ENCODE measurements around the gene EYS.

GRCh38 chr6:64280569-64280968, 1426.5 kb downstream of the EYS start:
- TF ChIP-seq ZC3H10 (CRISPR knock-in tag; IDR thresholded peaks at IDR 0.05): no peak
- no peak for TF ChIP-seq ISL1 (CRISPR knock-in tag; IDR thresholded peaks at IDR 0.05)
- no peak for TF ChIP-seq ZFP30 (CRISPR knock-in tag; IDR thresholded peaks at IDR 0.05)
- TF ChIP-seq ZFP3 (CRISPR knock-in tag; IDR thresholded peaks at IDR 0.05): no peak
- TF ChIP-seq, protein P1, sequence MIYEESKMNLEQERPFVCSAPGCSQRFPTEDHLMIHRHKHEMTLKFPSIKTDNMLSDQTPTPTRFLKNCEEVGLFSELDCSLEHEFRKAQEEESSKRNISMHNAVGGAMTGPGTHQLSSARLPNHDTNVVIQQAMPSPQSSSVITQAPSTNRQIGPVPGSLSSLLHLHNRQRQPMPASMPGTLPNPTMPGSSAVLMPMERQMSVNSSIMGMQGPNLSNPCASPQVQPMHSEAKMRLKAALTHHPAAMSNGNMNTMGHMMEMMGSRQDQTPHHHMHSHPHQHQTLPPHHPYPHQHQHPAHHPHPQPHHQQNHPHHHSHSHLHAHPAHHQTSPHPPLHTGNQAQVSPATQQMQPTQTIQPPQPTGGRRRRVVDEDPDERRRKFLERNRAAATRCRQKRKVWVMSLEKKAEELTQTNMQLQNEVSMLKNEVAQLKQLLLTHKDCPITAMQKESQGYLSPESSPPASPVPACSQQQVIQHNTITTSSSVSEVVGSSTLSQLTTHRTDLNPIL (CRISPR knock-in tag; IDR thresholded peaks at IDR 0.05; ENCODE audit: low read depth): no peak
- TF ChIP-seq, protein P2, sequence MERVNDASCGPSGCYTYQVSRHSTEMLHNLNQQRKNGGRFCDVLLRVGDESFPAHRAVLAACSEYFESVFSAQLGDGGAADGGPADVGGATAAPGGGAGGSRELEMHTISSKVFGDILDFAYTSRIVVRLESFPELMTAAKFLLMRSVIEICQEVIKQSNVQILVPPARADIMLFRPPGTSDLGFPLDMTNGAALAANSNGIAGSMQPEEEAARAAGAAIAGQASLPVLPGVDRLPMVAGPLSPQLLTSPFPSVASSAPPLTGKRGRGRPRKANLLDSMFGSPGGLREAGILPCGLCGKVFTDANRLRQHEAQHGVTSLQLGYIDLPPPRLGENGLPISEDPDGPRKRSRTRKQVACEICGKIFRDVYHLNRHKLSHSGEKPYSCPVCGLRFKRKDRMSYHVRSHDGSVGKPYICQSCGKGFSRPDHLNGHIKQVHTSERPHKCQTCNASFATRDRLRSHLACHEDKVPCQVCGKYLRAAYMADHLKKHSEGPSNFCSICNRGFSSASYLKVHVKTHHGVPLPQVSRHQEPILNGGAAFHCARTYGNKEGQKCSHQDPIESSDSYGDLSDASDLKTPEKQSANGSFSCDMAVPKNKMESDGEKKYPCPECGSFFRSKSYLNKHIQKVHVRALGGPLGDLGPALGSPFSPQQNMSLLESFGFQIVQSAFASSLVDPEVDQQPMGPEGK (CRISPR knock-in tag; IDR thresholded peaks at IDR 0.05; ENCODE audit: borderline replicate concordance): no peak
- TF ChIP-seq, protein P3, sequence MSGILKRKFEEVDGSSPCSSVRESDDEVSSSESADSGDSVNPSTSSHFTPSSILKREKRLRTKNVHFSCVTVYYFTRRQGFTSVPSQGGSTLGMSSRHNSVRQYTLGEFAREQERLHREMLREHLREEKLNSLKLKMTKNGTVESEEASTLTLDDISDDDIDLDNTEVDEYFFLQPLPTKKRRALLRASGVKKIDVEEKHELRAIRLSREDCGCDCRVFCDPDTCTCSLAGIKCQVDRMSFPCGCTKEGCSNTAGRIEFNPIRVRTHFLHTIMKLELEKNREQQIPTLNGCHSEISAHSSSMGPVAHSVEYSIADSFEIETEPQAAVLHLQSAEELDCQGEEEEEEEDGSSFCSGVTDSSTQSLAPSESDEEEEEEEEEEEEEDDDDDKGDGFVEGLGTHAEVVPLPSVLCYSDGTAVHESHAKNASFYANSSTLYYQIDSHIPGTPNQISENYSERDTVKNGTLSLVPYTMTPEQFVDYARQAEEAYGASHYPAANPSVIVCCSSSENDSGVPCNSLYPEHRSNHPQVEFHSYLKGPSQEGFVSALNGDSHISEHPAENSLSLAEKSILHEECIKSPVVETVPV (CRISPR knock-in tag; IDR thresholded peaks at IDR 0.05): no peak
- no peak for TF ChIP-seq BACH2 (CRISPR knock-in tag; IDR thresholded peaks at IDR 0.05; ENCODE audit: borderline replicate concordance)
- no peak for TF ChIP-seq ARNTL (CRISPR knock-in tag; IDR thresholded peaks at IDR 0.05; ENCODE audit: borderline replicate concordance, low read depth)

All from SK-N-SH treated with all-trans-retinoic acid at 6 μM for 48 hours (cell line).